ENCODE data around the gene CD22.

Gene CD22

GRCh38 chr19:35296644-35297514, 32.1 kb upstream of the CD22 start:
- no peak for DNase-seq

DNA sequence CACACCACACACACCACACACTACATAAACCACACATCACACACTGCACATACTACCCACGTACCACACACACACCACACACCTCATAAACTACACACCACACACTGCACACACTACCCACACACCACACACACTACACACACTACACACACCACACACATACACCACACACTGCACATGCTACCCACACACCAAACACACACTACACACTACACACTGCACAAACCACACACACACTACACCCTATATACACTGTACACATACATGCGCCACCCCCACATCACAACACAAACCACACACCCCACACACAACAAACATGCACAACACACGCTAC, 31.5 kb upstream of the CD22 start:
- no peak for DNase-seq

DNA sequence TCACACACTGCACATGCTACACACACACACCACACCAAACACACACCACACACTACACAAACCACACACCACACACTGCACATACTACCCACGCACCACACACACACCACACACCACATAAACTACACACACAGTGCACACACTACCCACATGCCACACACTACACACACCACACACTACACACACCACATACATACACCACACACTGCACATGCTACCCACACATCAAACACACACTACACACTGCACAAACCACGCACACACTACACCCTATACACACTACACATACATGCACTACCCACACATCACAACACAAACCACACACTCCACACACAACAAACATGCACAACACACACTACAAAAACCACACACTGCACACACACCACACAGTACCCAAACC, 31.1 kb upstream of the CD22 start:
- DNase-seq = no peak

DNA sequence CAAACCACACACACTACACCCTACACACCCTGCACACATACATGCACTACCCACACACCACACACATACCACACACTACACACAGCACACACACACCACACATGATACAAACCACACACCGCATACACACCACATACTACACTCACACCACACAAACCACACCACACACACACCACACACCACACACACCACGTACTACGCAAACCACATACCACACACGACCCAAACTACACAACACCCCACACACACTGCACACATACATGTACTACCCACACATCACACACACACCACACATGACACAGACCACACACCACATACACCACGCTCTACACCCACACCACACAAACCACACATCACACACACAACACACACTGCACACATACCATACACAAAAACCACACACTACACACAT, 30.4 kb upstream of the CD22 start:
- DNase-seq = no peak

GRCh38 chr19:35299523-35300338, 29.3 kb upstream of the CD22 start:
- DNase-seq = no peak

GRCh38 chr19:35300339-35300649, 28.7 kb upstream of the CD22 start:
- no peak for DNase-seq

- DNase-seq = no peak
These were observed 27.0 kb upstream of the CD22 start for GRCh38 chr19:35301961-35302360.

DNA sequence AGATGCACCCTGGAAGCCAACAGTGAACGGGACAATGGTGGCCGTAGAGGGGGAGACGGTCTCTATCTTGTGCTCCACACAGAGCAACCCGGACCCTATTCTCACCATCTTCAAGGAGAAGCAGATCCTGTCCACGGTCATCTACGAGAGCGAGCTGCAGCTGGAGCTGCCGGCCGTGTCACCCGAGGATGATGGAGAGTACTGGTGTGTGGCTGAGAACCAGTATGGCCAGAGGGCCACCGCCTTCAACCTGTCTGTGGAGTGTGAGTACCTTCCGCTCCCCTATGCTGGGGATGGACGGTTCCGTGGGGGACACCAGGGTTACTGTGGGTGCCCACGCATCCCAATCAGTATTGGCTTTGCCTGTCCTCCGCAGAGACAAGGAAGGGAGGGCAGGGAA, 26.5 kb upstream of the CD22 start:
- DNase-seq = no peak

GRCh38 chr19:35303357-35303915, 25.6 kb upstream of the CD22 start:
- DNase-seq = no peak

DNA sequence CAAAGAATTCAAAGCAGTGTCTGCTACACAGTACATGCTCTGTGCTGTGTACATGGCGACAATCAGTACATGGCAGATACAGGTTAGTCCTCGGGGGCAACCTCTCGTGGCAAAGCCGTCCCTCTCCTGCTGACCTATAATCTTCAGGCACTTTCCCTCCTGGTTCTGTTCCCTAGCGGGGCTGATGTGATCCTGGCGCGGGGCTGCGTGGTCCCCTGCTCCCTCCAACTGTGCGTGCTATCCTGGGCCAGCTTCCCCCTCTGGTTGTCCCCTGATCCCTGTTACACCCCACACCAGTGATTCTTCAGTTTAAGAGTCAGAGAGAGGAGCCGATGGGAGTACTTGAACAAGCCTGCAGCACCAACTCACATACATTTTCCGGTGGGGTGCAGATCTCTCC, 25.0 kb upstream of the CD22 start:
- no peak for DNase-seq

DNA sequence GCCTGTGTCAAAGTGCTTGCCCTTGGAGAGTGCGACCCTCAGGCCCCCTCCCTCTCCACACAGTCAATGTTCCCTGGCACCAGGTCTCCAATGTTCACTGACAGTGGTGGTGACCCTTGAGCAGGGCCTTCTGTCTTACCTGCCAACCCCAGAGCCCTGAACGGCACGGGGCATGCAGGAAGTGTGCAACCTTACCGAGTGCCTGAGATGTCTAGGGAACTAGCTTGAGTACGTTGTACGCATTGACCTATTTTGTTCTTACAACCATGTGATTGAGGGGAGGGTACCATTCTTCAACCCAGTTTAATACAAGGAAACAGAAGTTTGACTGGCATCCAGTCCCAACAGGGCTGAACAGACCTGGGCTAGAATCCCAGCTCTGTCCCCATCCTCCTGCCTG, 23.8 kb upstream of the CD22 start:
- DNase-seq = no peak

GRCh38 chr19:35306473-35307246, 22.3 kb upstream of the CD22 start:
- no peak for DNase-seq

DNA sequence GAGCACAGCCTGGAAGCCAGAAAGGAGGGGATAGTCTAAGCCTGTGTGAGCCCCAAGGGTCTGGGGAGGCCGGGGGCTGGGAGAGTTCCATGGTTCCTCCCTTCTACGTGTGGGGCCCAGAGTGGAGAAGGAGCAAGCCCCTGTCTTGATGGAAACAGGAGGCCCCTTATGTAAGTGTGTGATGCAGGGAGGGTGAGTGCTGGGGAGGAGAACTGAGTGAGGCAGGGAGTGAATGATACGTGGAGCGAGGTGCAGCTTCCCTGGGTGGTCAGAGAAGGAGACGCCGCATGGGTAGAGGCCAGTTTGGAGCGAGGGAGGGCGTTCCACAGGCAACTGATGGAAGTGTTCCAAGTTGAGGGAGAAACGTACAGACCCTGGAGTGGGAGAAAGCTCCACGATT, 21.1 kb upstream of the CD22 start:
- no peak for DNase-seq

DNA sequence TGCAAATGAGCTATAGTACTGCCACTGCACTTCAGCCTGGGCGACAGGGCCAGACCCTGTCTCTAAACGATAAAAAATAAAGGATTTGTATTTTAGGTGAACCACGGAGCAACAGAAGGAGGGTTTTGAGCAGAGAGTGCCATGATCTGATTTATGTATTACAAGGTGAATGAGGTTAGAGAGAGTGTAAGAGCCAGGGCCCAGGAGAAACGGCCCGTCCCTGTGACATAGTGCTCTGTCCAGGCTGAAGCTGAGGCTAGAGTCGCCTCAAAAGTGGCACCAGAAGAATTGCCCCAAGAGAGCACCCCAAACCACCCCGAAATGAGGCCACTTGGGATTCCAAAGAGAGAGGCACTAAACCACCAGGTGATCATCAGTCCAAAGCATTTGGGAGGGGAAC, 20.1 kb upstream of the CD22 start:
- DNase-seq = no peak

GRCh38 chr19:35309481-35310279, 19.3 kb upstream of the CD22 start:
- DNase-seq = no peak

GRCh38 chr19:35310331-35310730, 18.7 kb upstream of the CD22 start:
- DNase-seq = no peak

DNA sequence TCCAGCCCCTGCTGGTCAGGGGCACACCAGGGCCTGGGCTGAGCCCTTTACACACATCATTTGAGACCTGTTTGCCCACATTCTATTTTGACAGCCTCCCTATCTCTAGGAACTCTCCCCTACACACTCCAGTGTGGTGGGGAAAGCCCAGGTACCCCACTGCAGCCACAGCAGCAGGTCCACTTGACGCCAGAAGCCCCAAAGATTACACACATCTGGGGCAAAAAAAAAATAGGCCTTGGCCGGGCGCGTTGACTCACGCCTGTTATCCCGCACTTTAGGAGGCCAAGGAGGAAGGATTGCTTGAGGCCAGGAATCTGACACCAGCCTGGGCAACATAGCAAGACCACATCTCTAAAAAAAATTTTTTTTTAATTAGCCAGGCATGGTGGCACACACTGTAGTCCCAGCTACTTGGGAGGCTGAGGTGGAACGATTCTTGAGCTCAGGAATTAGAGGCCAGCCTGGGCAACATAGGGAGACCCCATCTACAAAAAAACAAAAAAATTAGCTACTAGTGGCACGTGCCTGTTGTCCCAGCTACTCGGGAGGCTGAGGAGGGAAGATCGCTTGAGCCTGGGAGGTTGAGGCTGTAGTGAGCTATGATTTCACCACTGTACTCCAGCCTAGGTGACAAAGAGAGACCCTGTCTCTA, 18.0 kb upstream of the CD22 start:
- DNase-seq = no peak

- DNase-seq = no peak
These were observed 16.9 kb upstream of the CD22 start for GRCh38 chr19:35311901-35312665.

- no peak for DNase-seq
These were observed 15.4 kb upstream of the CD22 start for GRCh38 chr19:35313587-35313986.

DNA sequence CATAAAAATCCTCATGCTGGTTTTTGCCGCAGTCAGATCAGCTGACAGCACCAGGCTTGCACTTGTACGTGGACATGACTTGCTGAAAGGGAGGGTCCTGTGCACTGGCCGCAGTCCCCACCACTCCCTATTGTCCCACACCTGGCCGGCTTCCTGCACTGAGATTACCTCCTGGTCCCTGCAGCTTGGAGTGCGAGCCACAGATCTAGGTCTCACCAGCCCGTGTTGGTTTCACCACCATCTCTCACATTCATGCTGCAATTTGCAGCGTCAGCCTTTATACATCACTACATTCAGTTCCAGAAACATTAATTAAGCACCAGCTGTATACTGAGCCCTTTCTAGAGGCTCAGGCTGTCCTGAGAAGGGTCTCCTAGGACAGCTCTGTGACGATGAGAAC, 15.0 kb upstream of the CD22 start:
- no peak for DNase-seq

GRCh38 chr19:35314858-35315470, 14.0 kb upstream of the CD22 start:
- DNase-seq = no peak
